Fibroblast of pulmonary artery (primary cell): Measurements from ENCODE around the gene GP5.
A peak's percentile ranks its signal among the peaks of the same experiment; 100 is the strongest.

Source experiments
- DNase-seq: peaks from one replicate; pipeline ENCODE4 v3.0.0-alpha.2; 2010; ENCODE audit warnings: low read depth
- H3K4me3 ChIP-seq: replicated peaks from 2 replicates; pipeline ENCODE4 v1.5.1; 2011; ENCODE audit warnings: low read depth, mild to moderate bottlenecking, control low read depth, low read length, moderate library complexity
- CTCF ChIP-seq: IDR thresholded peaks from 2 replicates; pipeline ENCODE4 v1.5.1; 2011; ENCODE audit warnings: mild to moderate bottlenecking, control low read depth, low read length, inconsistent platforms; ENCODE audit errors: missing control alignments

GP5 gene

GRCh38 chr3:194399166-194399565, at the start of gene GP5:
Gene GP5, minus strand, starts transcription at chr3:194399266. Its CDS starts 984 bp downstream, at chr3:194398282.
- peak; percentile 35 for DNase-seq
- peak within 1 kb of the TSS; percentile 12 for H3K4me3 ChIP-seq
- TF ChIP-seq CTCF = no peak

- no peak for DNase-seq
- no peak overlapping the region for H3K4me3 ChIP-seq
- TF ChIP-seq CTCF = no peak
Measured at GRCh38 chr3:194447657-194448056, 48.6 kb upstream of the GP5 start.

- no peak for DNase-seq
- TF ChIP-seq CTCF = no peak
- H3K4me3 ChIP-seq = no peak overlapping the region
Measured at GRCh38 chr3:194447161-194447560, 48.1 kb upstream of the GP5 start.

GRCh38 chr3:194446754-194447153, 47.7 kb upstream of the GP5 start:
- no peak overlapping the region for H3K4me3 ChIP-seq

GRCh38 chr3:194446172-194446571, 47.1 kb upstream of the GP5 start:
- H3K4me3 ChIP-seq = no peak overlapping the region
- no peak for TF ChIP-seq CTCF
- no peak for DNase-seq

More at GRCh38 chr3:194446754-194447153, 47.7 kb upstream of the GP5 start:
- DNase-seq = no peak
- TF ChIP-seq CTCF = no peak

GRCh38 chr3:194443901-194444300, 44.8 kb upstream of the GP5 start:
- DNase-seq = no peak
- no peak overlapping the region for H3K4me3 ChIP-seq
- TF ChIP-seq CTCF = no peak

- no peak for DNase-seq
- TF ChIP-seq CTCF = no peak
Measured at GRCh38 chr3:194440756-194441155, 41.7 kb upstream of the GP5 start.

More at GRCh38 chr3:194440756-194441155, 41.7 kb upstream of the GP5 start:
- no peak overlapping the region for H3K4me3 ChIP-seq
